ENCODE data around the gene NDOR1. TPM values are rescaled to one million over a fixed set of nuclear protein-coding genes. Genes with fewer than 3 reads are reported as not detected.

The NDOR1 gene
- total RNA-seq, 2 donors from 2014 or later, result 6.6 TPM

DNA sequence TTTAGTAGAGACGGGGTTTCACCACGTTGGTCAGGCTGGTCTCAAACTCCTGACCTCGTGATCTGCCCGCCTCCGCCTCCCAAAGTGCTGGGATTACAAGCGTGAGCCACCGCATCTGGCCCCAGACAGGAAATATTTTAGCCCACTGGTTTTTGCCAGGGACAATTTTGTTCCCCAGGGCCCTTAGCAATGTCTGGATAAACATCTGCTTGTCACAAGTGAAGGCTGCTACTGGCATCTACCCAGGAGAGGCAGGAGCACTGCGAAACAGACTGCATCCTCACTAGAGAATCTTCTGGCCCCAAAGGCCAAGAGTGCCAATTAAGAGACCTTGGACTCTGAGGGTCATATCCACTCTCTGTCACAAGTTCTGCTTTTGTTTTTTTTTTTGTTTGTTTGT, 2.5 kb upstream of the NDOR1 start:
- H3K4me3 ChIP-seq, result no peak overlapping the region
- peaks cover 0 to 74% of the 10 kb centered on the region in 2 donors for H3K4me1 ChIP-seq
- TF ChIP-seq, protein P1, sequence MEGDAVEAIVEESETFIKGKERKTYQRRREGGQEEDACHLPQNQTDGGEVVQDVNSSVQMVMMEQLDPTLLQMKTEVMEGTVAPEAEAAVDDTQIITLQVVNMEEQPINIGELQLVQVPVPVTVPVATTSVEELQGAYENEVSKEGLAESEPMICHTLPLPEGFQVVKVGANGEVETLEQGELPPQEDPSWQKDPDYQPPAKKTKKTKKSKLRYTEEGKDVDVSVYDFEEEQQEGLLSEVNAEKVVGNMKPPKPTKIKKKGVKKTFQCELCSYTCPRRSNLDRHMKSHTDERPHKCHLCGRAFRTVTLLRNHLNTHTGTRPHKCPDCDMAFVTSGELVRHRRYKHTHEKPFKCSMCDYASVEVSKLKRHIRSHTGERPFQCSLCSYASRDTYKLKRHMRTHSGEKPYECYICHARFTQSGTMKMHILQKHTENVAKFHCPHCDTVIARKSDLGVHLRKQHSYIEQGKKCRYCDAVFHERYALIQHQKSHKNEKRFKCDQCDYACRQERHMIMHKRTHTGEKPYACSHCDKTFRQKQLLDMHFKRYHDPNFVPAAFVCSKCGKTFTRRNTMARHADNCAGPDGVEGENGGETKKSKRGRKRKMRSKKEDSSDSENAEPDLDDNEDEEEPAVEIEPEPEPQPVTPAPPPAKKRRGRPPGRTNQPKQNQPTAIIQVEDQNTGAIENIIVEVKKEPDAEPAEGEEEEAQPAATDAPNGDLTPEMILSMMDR (IDR thresholded peaks at IDR 0.05), result no peak
- no peaks in the 10 kb centered on the region for H3K27me3 ChIP-seq
- H3K27ac ChIP-seq, result no peak overlapping the region
- H3K36me3 ChIP-seq, result no peaks in the 10 kb centered on the region
- no peaks in the 10 kb centered on the region for H3K9me3 ChIP-seq
- no peak for DNase-seq (ENCODE audit: low spot score)

DNA sequence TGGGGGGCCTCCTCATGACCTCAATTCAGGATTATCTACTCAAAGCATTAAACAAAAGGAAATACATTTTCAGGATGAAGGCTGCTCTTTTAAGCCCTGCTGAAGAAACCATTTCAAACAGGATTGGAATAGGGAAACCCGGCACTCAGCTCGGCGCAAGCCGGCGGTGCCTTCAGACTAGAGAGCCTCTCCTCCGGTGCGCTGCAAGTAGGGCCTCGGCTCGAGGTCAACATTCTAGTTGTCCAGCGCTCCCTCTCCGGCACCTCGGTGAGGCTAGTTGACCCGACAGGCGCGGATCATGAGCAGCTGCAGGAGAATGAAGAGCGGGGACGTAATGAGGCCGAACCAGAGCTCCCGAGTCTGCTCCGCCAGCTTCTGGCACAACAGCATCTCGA, 772 bp upstream of the NDOR1 start:
- Histone ChIP-seq H3K4me1 (peaks cover 0 to 56% of the 10 kb centered on the region in 2 donors), H3K4me3 (peak overlapping the region; percentile 65 to 79), H3K36me3 (no peaks in the 10 kb centered on the region), H3K27me3 (no peaks in the 10 kb centered on the region), H3K27ac (peak overlapping the region; percentile 59 to 69), H3K9me3 (no peaks in the 10 kb centered on the region)
- TF ChIP-seq, protein P1 (IDR thresholded peaks at IDR 0.05), result no peak
- DNase-seq (ENCODE audit: low spot score), result no peak

DNA sequence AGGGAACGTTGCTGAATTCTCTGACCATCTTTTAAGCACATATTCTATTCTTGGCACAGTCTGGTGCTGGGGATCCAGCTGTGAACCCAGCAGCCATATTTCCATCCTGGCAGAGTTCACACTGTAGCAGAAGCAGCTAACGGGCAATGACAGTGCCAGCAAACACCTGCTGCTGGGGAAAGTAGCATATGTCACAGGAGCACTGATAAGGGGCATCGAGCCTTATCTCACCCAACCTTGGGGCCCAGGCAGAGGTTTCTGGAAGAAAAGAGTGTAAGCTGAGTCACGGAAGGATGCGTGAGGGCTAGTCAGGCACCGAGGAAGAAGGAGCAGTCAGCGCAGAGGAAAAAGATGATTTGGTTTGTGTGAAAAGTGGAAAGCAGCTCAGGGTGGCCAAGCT, 1.1 kb downstream of the NDOR1 start:
- Histone ChIP-seq H3K4me3 (peak overlapping the region in 1 of 2 donors; percentile 79), H3K27me3 (no peaks in the 10 kb centered on the region), H3K27ac (no peak overlapping the region), H3K9me3 (no peaks in the 10 kb centered on the region), H3K36me3 (no peaks in the 10 kb centered on the region), H3K4me1 (peaks cover 0 to 47% of the 10 kb centered on the region in 2 donors)
- TF ChIP-seq, protein P1 (IDR thresholded peaks at IDR 0.05), result no peak
- no peak for DNase-seq (ENCODE audit: low spot score)

DNA sequence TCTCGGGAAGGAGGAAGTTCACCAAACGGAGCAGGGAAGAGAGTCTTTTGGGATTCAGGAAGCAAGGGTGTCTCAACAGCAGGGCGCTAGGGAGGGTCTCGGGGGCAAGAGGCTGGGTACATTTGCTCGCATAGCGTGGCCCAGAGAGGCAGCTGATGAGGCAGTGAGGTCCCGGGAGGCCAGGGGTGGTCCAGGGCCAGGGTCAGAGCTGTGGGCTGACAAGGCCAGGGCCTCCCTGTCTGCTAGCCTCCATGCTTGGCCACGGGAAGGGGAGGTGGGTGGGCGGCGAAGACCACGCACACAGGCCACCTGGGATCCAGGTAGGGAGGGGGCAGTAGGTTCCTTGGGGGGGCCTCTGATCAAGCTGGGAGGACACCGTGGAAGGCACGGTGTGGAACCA, 6.0 kb downstream of the NDOR1 start:
- Histone ChIP-seq H3K4me1 (peaks cover 0 to 6% of the 10 kb centered on the region in 2 donors), H3K27me3 (no peaks in the 10 kb centered on the region), H3K36me3 (no peaks in the 10 kb centered on the region), H3K9me3 (no peaks in the 10 kb centered on the region), H3K27ac (no peak overlapping the region), H3K4me3 (no peak overlapping the region)
- TF ChIP-seq, protein P1 (IDR thresholded peaks at IDR 0.05), result no peak
- DNase-seq (ENCODE audit: low spot score), result no peak

DNA sequence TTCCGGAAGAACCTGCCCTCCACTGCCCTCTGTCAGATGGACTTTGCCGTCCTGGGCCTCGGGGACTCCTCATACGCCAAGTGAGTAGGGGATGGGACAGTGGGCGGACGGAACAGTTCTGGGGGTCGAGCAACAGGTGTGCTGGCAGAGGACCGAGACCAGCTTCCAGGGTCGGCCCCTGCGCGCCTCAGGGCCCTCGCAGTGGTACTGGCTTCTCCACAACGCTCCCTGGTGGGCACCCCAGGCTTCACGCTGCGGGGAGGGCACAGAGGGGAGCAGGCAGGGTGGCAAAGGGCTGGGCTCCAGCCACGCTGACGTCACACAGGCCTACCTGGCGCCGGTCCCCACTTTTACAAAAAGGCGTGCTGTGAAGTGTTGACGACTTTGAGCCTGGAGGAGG, 7.0 kb downstream of the NDOR1 start:
- TF ChIP-seq, protein P1 (IDR thresholded peaks at IDR 0.05), result no peak
- H3K27ac ChIP-seq, result no peak overlapping the region
- H3K4me1 ChIP-seq, result peaks cover 0 to 9% of the 10 kb centered on the region in 2 donors
- H3K36me3 ChIP-seq, result no peaks in the 10 kb centered on the region
- DNase-seq (ENCODE audit: low spot score), result no peak
- no peaks in the 10 kb centered on the region for H3K9me3 ChIP-seq
- no peak overlapping the region for H3K4me3 ChIP-seq
- no peaks in the 10 kb centered on the region for H3K27me3 ChIP-seq
